A673 (cell line): ENCODE data around the gene GUCY1B1. TPM values are rescaled to one million over a fixed set of nuclear protein-coding genes. Genes with fewer than 3 reads are reported as not detected.

ENCODE experiments used
- BruUV-seq: library from RNA; stranded (reverse); fragments of 400-500 nt; replicated peaks from 2 replicates; lab custom pipeline; 2021; lab: Mats Ljungman, UMichigan
- CTCF ChIA-PET: fragments of 300-600 bp; sonication (Branson Sonifier 250); formaldehyde crosslinking; loops from one replicate; lab custom pipeline; 2022; ENCODE audit warnings: antibody characterized with exemption; lab: Charles Lee
- POLR2A ChIA-PET: fragments of 300-600 bp; sonication (Branson Sonifier 250); formaldehyde crosslinking; loops from one replicate; lab custom pipeline; 2022; ENCODE audit warnings: antibody characterized with exemption; ENCODE audit not compliant: low non-redundant PET; lab: Charles Lee
- DNase-seq: peaks from one replicate; pipeline ENCODE4 v3.0.0-alpha.2; 2015; ENCODE audit warnings: low spot score
- H3K27ac ChIP-seq: fragments of 200-600 bp; sonication (generic); 2 replicates; pipeline ENCODE4 v1.5.1; 2016; ENCODE audit warnings: mixed run types, low read depth, mild to moderate bottlenecking, mixed read lengths, antibody characterized with exemption, low read length; ENCODE audit not compliant: poor library complexity, severe bottlenecking
- H3K27me3 ChIP-seq: fragments of 200-600 bp; sonication (generic); replicated peaks from 2 replicates; pipeline ENCODE4 v1.6.1; 2017; ENCODE audit warnings: mixed run types, low read depth, mild to moderate bottlenecking, mixed read lengths, antibody characterized with exemption, low read length; ENCODE audit not compliant: insufficient read depth, poor library complexity
- H3K36me3 ChIP-seq: fragments of 200-600 bp; sonication (generic); 2 replicates; pipeline ENCODE4 v1.6.1; 2016; ENCODE audit warnings: mixed run types, mild to moderate bottlenecking, mixed read lengths, antibody characterized with exemption, low read length; ENCODE audit not compliant: insufficient read depth, poor library complexity, severe bottlenecking
- H3K4me1 ChIP-seq: fragments of 200-600 bp; sonication (generic); 2 replicates; pipeline ENCODE4 v1.6.1; 2017; ENCODE audit warnings: mixed run types, mild to moderate bottlenecking, mixed read lengths, antibody characterized with exemption, low read length; ENCODE audit not compliant: insufficient read depth, poor library complexity, severe bottlenecking
- H3K4me3 ChIP-seq: fragments of 200-600 bp; sonication (generic); 2 replicates; pipeline ENCODE4 v1.5.1; 2016; ENCODE audit warnings: low read depth, mixed run types, mild to moderate bottlenecking, mixed read lengths, low read length; ENCODE audit not compliant: poor library complexity, severe bottlenecking
- H3K9me3 ChIP-seq: fragments of 200-600 bp; sonication (generic); 2 replicates; pipeline ENCODE4 v1.6.1; 2016; ENCODE audit warnings: mixed run types, low read depth, mild to moderate bottlenecking, mixed read lengths, antibody characterized with exemption, low read length; ENCODE audit not compliant: poor library complexity, severe bottlenecking
- EZH2 ChIP-seq: fragments of 200-600 bp; sonication (generic); IDR thresholded peaks from 2 replicates; pipeline ENCODE4 v1.6.1; 2017; ENCODE audit warnings: borderline replicate concordance, low read depth, mild to moderate bottlenecking, mixed read lengths, antibody characterized with exemption, low read length; ENCODE audit not compliant: poor library complexity, severe bottlenecking
- intact Hi-C: fragments of 100-400 bp; cut with micrococcal nuclease; formaldehyde crosslinking; loops from one replicate; pipeline ENCODE4 v1.10.0; 2022; ENCODE audit not compliant: unreplicated experiment
- total RNA-seq: library from RNA; stranded (reverse); gene quantifications from 2 replicates; pipeline ENCODE4 v1.2.3, GENCODE V29; 2021
- TF ChIP-seq, protein P1 (sequence below): fragments of 300-800, 200-600 bp; sonication (generic); conservative IDR thresholded peaks from 2 replicates; pipeline ENCODE4 v1.5.1; 2017; ENCODE audit warnings: low read depth, mild to moderate bottlenecking, antibody characterized with exemption, low read length, moderate library complexity, mixed read lengths

GUCY1B1 gene
- total RNA-seq, 1 experiment from 2014 or later: not detected

DNA sequence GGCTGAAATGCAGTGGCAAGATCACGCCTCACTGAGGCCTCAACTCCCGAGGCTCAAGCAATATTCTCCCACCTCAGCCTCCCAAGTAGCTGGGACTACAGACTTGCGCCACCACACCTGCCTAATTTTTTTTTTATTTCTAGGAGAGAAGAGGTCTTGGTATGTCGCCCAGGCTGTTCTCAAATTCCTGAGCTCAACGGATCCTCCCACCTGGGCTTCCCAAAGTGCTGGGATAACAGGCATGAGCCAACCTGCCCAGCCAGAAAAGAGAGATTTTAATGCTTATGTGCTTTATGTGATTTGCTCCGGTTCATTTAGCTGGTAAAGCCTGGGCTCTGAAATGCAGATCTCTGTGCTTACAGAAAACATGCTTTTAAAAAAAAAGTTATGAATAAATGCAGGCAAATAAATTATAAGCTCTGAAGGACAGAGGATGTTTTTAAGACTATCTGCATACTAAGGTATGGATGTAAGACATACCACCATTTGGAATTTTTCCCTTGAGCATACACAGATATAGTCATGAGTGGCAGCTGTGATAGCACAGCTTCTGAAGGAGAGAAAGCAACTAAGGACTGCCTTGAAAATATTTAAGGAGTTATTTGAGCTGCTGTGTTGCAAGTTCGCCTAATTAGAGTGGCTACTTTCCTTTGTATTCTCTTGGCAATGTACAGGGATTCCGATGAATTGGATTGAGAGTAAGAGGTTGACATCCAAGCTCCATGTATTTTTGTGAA, 13.8 kb downstream of the GUCY1B1 start:
- Histone ChIP-seq H3K27me3 (no peaks in the 10 kb centered on the region), H3K4me1 (no peaks in the 10 kb centered on the region), H3K36me3 (no peaks in the 10 kb centered on the region), H3K9me3 (no peaks in the 10 kb centered on the region), H3K27ac (no peak overlapping the region), H3K4me3 (no peak overlapping the region)
- intact Hi-C loops: no loop called here
- BruUV-seq: no TSS peak
- no peak for DNase-seq
- ChIA-PET POLR2A (no interaction called here), CTCF (no interaction called here)
- TF ChIP-seq, protein P1, sequence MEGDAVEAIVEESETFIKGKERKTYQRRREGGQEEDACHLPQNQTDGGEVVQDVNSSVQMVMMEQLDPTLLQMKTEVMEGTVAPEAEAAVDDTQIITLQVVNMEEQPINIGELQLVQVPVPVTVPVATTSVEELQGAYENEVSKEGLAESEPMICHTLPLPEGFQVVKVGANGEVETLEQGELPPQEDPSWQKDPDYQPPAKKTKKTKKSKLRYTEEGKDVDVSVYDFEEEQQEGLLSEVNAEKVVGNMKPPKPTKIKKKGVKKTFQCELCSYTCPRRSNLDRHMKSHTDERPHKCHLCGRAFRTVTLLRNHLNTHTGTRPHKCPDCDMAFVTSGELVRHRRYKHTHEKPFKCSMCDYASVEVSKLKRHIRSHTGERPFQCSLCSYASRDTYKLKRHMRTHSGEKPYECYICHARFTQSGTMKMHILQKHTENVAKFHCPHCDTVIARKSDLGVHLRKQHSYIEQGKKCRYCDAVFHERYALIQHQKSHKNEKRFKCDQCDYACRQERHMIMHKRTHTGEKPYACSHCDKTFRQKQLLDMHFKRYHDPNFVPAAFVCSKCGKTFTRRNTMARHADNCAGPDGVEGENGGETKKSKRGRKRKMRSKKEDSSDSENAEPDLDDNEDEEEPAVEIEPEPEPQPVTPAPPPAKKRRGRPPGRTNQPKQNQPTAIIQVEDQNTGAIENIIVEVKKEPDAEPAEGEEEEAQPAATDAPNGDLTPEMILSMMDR: no peak
- TF ChIP-seq EZH2: no peak

DNA sequence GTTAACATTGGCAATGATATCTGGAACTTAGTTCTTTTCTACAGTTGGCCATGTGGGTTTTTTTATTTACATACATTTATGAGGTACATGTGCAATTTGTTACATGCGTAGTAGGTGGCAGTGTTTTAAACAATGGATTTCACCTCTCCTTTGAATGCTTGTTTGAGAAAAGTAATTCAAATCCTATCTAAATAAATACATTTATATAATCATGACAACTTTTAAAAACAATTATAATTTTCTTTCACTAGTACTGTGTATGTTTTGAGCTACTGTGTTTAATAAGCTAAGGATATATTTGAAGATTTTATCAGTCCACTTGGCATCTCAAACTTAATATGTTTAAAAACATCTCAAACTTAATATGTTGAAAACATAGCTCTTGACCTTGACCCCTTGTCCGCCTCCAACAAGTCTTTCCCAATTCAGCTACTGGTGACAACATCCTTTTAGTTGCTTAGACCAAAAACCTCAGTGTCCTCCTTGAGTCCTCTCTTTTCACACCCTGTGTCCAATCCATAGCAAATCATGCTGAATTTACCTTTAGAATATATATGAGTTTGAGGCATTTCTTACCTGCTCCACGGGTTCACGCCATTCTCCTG, 14.5 kb downstream of the GUCY1B1 start:
- no peak for TF ChIP-seq EZH2
- TF ChIP-seq, protein P1: no peak
- Histone ChIP-seq H3K27ac (no peak overlapping the region), H3K9me3 (no peaks in the 10 kb centered on the region), H3K36me3 (no peaks in the 10 kb centered on the region), H3K4me1 (no peaks in the 10 kb centered on the region), H3K4me3 (no peak overlapping the region), H3K27me3 (no peaks in the 10 kb centered on the region)
- ChIA-PET CTCF (no interaction called here), POLR2A (no interaction called here)
- DNase-seq: no peak
- BruUV-seq: no TSS peak
- intact Hi-C loops: no loop called here

DNA sequence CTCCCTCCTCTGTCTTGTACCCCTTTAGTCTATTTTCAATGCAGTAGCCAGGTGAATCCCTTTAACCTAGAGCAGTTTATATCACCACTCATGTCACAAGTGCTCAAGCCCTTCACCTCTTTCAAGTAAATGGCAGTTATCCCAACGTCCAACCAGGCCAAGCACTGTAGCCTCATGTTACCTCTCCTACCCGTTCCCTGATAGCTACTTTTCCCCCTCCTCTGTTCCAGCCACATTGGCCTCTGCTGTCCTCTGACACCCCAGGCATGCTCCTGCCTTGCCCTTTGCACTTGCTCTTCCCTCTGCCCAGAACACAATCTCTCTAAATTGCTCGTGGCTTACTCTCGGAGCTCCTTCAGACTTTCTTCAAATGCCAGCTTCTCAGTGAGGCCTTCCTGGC, 15.2 kb downstream of the GUCY1B1 start:
- no peaks in the 10 kb centered on the region for H3K27me3 ChIP-seq
- H3K4me3 ChIP-seq: no peak overlapping the region
- no peaks in the 10 kb centered on the region for H3K9me3 ChIP-seq
- intact Hi-C loops: no loop called here
- H3K27ac ChIP-seq: no peak overlapping the region
- H3K4me1 ChIP-seq: no peaks in the 10 kb centered on the region
- BruUV-seq: no TSS peak
- no peaks in the 10 kb centered on the region for H3K36me3 ChIP-seq
- DNase-seq: no peak
- CTCF ChIA-PET: interaction anchor here (0.5 kb wide), 1 partner anchor 422 kb away, joined by 8 read pairs; no protein-coding TSS in a partner anchor
- TF ChIP-seq, protein P1: no peak
- no peak for TF ChIP-seq EZH2
- POLR2A ChIA-PET: no interaction called here
